Activated T-cell treated with anti-CD3 and anti-CD28 coated beads for 1 hour (primary cell): ENCODE data around the gene HLCS.

ENCODE experiments used
- DNase-seq: peaks from one replicate; pipeline ENCODE4 v3.0.0-alpha.2; 2020; ENCODE audit warnings: low read depth

Gene HLCS

DNA sequence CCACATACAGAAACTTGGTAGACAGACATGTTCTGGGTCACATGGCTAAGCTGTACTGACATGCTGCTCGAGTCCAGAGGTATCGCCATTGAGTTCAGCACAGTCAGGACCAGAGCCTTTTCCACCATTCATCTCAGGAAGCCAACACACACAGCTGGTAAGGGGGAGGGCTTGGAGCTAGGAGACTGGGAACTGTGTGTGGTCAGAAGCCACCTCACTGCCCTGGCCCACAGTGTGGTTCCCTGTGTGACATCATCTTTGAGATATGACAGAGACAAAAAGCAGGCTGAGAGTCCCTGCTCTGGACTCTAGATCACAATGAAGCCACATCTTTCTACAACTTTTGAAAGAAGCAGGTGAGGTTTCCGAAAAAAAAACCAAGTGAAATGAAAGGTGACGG lies 160.4 kb downstream of the HLCS start:
- no peak for DNase-seq

DNA sequence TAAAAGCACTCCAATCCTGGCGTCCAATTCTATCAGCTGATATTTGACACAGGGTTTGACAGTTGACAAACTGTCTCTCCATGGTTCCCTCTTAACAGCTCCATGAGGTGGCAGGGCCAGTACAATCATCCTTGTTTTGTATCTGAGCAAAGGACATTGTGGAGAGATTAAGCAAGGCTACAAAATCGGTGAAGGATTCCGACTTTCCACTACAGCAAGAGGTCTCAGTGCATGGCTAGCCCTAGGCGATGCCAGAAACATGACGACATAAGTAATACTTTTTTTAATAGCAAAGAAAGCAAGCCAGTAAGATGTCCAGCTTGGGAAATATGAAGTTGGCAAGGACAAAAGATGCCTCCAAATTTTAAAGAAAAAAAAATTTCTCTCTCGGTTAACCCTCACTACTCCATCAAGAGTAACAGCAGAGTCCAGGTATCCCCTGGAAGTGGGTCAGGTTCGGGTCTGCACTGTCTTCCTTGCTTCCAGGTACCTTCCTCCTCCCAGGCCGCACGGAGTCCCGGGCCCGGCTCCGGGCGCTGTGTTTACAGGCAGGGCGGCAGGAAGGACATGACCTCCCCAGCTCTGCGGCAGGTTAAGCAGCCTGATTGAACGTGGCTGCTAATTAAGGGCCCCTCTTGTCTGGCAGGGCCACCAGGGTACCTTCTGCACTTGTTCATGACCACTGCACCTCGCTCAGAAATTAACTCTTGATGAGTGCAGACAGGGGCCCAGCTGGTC lies 161.4 kb downstream of the HLCS start:
- DNase-seq, result no peak

DNA sequence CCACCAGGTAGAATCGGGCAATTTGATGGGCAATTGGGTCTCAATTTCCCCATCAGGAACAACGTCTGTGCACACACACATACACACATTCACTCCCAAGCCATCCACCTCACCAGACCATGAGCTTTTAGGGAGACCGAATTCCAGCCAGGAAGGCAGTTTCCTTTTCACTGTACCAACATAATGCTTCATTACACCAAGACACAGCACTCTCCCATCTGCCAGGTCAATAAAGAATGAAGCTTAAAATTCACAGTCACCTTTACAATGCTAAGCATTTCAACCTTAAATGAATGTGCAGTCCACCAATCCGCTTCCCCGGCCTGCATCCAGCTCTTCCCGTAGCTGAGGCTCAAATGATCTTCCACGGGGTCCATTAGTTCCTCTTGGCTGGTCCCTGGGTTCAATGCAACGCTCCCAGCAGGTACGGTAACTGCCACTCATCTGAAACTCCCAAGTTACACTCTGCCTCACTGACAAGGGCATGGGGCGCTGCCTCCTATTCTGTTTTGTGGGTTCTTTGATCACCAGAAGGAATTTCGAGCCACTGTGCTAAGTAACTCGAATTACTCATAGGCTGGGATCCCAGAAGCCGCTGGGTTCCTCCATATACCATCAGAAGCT lies 162.5 kb downstream of the HLCS start:
- no peak for DNase-seq

DNA sequence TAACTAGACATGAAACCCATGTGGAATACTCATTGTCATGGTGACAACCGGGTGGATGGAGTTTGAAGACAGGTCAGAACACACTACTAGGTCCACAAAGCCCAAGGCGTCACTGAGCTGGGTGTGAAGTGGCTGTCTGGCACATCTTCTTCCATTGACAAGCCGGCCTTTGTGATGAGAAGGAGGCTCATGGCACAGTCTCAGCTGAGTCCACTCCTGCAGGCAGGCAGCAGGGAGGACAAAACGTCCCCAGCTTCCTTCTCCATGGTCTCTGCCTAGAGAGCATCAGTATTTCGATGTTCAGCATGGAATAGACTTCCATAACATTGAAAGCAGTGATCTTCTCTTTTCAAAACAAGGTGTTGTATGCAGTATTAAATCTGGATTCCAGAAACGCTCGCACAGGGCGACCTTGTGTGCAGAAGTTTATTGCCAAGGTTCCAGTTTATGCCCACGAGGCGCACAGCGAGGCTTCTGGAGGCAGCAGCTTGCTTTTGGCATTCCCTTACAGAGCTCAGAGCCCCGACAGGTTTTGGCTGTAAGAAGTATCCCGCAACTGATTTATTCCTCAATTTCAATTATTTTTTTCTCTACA lies 163.3 kb downstream of the HLCS start:
- no peak for DNase-seq

DNA sequence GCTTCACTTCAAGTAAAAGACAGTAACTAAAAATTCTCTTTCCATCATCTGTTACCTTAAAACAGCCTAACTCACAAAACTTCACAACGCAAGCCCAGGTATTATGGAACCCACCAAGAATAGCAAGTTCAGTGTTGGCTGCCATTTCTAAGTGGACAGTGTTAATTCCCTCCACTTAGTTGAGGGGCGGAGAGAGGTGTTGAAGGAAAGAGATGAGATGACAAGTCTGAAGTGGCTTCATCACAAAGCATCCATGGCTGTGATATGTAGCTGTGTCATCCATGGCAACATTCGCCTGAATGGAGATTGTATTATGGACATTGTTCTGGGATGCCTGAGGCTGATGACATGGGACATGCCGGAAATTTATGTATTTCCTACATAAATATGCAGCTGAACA lies 165.7 kb downstream of the HLCS start:
- DNase-seq, result no peak

DNA sequence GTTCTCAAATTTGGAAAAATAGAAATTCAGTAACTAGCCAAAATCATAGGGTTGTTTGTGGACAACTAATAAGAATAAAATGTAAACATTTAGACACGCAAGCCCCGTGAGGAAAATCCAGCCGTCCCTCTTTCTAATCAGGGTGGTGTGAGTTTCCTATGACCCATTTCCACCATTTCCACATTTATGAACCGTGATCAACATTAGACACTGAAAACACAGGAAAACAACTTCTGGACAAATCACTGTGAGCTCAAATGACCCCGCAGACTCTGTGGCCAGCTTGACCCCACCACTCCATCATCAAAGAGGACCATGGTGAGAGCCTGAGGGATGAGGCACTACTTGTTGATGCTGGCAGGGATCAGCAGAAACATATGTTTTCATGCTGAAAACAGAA lies 166.6 kb downstream of the HLCS start:
- DNase-seq, result no peak

DNA sequence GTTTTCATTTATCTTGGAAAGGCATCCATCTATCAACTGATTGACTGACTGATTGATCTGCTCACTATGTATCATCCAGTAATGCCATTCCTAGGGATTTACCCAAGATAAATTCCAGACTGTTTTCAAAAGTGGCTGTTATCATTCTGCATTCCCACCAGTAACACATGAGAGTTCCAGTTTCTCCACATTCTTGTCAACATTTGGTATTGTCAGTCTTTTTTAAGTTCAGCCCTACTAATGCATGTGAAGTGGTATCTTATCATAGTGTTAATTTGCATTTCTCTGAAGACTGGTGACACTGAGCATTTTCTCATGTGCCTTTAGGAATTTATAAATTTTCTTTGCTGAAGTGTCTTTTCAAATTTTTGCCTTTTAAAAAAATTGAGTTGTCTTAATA lies 168.0 kb downstream of the HLCS start:
- DNase-seq, result no peak

DNA sequence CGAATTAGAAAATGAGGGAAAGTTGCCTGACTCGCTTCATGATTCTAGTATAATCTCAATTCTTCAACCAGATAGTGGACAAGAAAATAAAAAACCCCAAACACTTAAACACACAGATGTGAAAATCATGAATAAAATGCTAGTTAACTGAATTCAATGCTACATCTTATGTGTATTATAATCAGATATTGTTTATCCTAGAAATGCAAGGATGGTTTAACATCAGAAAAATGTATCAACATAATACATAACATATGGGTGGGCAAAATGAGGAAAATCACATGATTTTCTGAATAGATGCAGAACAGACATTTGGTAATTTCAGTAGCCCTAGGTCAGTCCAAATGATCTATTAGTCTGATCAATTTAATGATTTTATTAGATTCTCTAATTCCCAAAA lies 170.4 kb downstream of the HLCS start:
- no peak for DNase-seq

DNA sequence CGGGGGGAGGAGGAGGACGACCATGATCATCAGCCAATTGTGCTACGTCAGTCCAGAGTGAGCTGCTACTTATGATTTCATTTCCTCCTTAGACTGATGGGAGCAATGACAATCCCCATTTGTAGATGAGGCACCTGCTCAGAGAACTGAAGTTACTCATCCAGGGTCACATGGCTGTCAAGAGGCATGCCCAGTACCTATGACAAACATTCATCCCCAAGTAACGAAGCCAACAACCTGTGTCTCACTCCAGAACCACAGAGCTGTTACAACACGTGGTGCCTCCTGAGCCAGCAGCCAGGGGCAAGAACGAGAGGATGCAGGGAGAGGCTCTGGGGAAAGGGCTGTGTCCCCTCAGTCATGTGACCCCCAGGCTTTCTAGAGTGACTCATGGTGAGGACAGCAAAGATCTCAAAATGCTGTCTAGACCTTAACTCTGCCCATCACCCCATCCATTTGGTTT lies 173.9 kb downstream of the HLCS start:
- no peak for DNase-seq

DNA sequence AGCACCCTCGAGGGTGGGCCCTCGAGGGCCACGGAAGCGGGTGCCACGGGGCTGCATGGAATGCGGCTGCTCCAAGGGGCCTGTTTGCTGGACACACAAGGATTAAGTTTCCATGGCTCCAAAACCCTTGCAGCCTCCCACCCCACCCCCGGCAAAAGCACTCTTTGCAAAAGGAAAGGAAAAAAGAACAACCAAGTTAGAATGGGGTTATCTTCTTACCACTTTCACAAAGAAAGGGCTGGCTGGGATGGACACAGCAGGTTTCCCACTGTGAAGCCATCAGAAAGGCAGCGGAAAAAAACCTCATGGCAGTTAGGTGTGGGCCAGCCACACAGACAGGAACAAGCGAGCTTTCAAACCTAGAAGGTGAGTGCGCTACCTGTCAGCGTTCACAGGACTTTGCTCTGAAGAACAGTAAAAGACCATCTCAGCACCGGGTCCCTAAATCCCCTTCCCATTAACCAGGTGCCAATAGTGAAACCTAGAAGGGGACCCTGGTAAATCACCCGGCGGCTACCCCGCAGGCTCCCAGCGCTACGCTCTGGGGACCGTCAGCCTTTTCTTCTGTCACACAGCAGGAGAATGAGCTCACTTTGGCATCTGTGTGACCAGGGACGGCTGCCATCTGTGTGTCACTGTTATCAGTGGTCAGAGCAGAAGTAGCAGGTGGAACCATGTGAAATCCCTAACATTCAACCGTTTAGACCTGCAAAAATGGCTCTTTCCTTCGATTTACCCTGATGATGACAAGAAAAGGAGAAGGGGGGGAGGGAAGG lies 174.6 kb downstream of the HLCS start:
- no peak for DNase-seq

DNA sequence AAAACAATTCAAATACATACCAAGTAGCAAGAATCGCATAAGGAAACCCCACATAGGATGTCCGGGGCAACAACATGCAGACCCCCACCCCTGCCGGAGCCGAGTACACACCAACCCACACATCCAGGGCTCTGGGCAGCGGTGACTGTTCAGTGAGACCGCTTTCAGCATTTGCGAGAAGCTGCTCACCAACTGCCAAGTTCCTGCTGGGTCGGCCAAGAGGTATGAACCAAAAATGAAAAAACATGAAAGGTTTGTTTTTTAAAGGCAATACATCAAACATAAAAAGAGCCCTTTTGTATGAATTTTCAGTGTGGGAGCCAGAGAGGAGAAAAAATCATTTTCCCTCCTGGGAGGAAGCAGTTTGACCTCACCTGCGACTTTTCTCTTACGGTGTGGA lies 175.3 kb downstream of the HLCS start:
- no peak for DNase-seq

DNA sequence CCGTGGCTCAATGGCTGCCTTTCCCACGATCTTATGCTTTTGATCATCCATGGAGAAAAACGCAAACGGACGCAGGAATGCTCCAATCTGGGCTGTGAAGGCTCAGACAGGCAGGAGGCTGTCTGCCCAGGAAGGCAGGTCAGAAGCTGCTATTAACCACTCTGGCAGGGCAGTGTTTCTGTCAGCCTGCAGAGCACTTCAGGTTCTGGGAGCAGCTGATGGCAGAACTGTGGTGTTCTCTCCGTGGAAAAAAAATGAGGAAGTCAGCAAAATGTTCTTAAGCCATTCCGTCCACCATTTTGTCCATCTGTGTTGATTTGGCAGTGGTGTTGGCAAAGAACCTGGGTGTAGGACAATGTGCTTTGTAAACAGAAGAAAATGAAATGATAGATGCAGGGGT lies 175.9 kb downstream of the HLCS start:
- DNase-seq, result no peak

DNA sequence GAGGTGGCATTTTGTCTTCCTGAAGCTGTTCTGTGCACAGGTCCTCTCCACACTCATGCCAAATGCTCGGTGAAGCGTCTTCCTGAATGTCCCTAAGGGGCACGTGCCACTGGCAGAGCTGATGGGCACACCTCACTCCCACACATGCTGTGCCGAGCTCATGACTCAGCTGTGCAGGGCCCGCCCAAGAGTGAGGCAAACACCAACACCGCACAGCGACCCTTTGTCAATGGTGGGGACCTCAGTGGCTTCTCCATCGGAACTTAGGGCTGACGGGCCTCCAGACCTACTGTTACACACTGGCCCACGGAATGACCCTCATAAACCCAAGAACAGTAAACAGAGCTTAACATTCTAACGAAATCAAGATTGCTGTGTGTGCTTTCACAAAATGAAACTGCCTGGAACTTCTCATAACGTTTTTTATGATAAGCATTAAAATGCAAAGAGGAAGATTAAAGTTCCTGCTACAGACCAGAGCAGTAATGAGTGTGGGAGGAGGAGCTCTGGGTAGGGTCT lies 178.3 kb downstream of the HLCS start:
- no peak for DNase-seq

DNA sequence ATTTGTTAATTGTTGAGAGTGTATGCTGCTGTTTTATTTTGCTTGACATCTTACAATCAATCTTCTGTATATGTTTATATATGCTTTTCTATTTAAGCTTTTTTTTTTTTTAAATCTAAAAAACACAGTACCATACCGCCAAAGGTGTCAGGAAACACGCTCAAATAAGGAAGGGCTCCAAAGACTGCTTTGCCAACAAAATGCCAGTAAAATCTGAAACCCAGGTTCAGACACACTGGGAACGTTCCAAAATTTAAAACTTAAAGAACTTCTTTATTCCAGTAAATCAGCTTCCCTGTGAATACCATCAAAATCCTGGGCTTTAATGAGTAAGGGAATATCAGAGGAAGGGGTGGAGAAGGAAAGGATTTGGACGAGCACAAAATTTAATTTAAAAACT lies 180.3 kb downstream of the HLCS start:
- DNase-seq, result no peak

DNA sequence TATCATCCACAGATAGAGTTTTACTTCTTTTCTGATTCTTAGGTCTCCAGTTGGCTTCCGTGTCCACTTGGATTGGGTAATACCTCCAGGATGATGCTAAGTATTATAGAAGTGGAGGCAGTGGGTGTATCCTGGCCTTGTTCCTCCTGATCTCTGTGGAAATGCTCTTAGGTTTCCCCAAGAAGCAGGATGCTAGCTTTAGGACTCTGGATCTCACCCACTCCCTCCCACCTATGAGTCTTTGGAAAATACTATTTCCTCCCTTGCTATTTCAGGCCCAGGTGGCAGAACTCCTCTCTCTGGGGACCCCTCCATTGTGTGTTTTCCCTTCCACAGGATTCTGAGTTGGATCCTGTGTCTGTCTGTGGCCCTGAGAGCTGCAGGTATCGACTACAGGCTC lies 180.9 kb downstream of the HLCS start:
- no peak for DNase-seq

DNA sequence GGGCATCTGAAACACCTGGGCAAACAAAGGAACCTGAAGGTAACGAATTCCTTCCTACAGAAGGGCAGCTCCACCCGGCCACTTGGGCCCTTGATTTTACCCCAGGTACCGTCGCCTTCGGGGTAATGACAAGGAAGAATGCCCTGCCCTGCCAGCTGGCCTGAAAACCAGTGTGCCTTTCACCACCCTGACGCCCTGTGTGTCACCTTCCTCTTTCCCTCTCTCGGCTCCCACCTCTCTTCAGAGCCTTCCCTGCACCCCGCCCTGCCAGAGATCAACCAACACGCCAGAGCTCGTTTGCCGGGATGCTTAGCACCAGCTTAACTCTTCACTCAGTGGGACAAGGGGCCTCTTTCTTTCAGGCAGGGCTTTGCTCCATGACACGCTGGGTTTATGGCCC lies 181.5 kb downstream of the HLCS start:
- DNase-seq, result no peak

DNA sequence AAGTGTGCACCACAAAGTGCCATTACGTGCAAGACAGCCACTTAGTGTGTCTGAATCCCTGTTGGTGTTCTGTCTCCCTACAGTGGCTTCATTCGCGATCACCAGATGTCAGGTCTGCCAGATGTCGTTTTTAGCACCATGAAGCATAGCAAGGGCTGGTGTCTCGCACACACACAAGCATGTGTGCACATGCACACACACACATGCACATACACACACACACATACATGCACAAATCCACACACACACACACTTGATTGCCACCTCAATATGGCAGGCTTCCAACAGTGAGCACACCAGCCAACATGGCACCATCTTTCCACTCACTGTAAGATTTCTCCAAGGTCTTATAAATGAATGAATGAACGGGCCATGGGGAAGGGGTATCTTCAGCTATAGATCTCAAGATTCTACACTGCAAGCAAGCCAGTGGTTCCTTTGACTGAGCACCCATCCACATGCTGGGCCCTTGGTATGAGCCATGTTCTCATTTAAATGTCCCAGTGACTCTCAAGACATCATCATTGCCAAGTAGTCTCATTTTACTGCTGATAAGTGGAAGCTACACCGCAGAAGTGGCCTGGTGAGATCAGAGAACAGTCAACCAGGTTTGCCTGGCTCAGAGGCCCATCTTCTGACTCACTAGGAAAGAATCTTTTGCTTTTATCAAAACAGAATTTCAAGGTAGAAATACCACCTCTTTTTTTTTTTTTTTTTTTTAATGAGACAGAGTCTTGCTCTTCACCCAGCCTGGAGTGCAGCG lies 182.7 kb downstream of the HLCS start:
- no peak for DNase-seq

DNA sequence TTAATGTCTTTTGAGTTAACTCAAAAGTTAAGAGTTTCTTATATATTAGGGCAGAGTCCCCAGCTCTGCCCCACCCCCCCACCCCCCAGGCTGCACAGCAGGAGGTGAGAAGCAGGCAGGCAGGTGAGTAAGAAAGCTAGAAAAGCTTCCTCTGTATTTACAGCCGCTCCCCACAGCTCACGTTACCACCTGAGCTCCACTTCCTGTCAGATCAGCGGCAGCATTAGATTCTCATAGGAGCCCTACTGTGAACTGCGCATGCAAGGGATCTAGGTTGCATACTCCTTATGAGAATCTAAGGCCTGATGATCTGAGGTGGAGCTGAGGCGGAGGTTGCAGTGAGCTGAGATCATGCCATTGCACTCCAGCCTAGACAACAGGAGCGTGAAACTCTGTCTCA lies 185.6 kb downstream of the HLCS start:
- DNase-seq, result no peak

DNA sequence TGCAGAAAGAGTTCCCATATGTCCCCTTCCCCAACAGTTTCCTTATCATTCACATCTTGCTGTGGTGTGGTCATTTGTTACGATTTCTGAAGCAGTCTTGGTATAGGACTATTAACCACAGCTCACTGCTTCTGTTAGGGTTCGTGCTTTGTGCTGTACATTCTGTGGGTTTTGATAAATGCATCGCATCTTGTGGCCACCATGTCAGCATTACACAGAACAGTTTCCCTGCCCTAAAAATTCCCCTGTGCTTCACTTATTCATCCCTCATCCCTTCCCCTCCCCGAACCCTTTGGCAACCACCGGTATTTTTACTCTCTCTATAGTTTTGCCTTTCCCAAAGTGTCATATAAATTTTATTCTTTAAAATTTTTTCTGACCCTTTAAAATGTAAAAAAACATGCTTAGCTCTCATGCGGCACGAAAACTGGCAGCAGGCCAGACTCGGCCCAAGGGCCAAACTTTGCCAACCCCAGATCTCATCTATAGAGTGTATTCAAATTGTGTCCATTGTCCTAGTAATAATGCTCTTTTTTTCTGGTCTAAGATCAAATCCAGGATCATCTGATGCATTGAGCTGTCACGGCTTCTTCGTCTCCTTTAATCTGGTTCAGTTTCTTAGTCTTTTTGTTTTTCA lies 189.4 kb downstream of the HLCS start:
- DNase-seq, result no peak

DNA sequence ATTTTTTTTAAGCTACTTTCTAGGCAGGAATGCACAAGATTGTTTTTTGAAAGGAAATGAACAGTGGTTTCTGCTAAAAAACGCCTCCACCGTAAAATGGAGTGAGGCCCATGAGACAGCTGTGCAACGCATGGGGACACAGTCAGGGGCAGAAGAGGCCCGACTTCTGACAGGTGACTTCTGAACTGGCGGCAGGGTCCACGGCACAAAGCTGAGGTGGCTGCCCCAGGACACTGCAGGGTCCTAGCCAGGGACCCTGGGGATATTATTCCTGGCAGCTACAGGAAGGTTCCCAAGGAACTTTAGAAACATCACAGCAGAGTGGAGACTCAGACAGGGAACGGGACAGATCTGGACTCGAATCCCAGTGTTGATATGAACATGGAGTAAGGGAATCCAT lies 192.5 kb downstream of the HLCS start:
- no peak for DNase-seq

DNA sequence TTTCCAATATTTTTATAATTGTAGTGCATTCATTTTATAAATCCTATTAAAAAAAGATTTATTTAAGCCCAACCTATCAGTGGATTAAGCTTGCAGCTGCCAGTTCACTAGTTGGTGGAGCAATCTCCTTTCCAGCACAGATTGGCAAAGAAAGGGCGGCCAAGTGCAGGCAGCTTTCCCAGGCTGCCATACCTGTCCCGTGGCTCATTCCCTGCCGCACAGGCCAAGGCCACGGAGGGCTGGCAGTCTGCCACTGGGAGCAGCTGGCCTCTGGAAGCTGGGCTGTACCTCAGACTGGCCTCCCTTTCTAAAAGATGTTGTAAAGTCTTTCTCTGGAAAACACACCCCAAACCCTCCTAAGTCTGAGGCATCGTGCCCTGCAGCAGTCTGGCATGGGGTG lies 193.4 kb downstream of the HLCS start:
- no peak for DNase-seq
